B cell (primary cell): Measurements from ENCODE around the gene MBD6. TPM values are rescaled to one million over a fixed set of nuclear protein-coding genes. Genes with fewer than 3 reads are reported as not detected.
A peak's percentile ranks its signal among the peaks of the same experiment; 100 is the strongest.

Experiments
- ATAC-seq: fragments of 200-7000 bp; cut with Tn5 transposase; one replicate; pipeline ENCODE4 v1.10.0; 2021; ENCODE audit warnings: low read depth, mild to moderate bottlenecking, moderate number of reproducible peaks, moderate library complexity
- CTCF ChIA-PET: fragments of 350-600 bp; sonication (Branson Sonifier 250); formaldehyde crosslinking; loops from one replicate; lab custom pipeline; 2021; ENCODE audit warnings: antibody characterized with exemption, inconsistent platforms; lab: Charles Lee
- POLR2A ChIA-PET: fragments of 350-600 bp; sonication (Branson Sonifier 250); formaldehyde crosslinking; loops from one replicate; lab custom pipeline; 2021; ENCODE audit warnings: antibody characterized with exemption; lab: Charles Lee
- DNase-seq: peaks from one replicate; pipeline ENCODE4 v3.0.0; 2013
- H2AFZ ChIP-seq: 2 replicates; pipeline ENCODE4 v1.6.1; 2012; ENCODE audit warnings: mild to moderate bottlenecking, low read depth, low read length; ENCODE audit not compliant: insufficient read depth, poor library complexity, severe bottlenecking
- H3K27ac ChIP-seq, 2 donors: 1 replicate in 1 of 2; 2 replicates in 1 of 2; pipeline ENCODE4 v1.5.1; 2012 to 2013; ENCODE audit warnings: low read length in 2 of 2, mild to moderate bottlenecking in 2 of 2, moderate library complexity in 1 of 2
- H3K27me3 ChIP-seq, 4 experiments: fragments of 200-600 bp in 1 of 4; sonication (generic) in 1 of 4; replicated peaks in 1 of 4; 1 replicate in 2 of 4; 2 replicates in 2 of 4; pipeline versions ENCODE4 v1.6.1 to v1.7.0; 2013 to 2016; ENCODE audit warnings: low read length in 3 of 4, mild to moderate bottlenecking in 2 of 4, mixed read lengths in 1 of 4, moderate library complexity in 1 of 4; ENCODE audit not compliant: insufficient read depth in 4 of 4, control insufficient read depth in 3 of 4; ENCODE audit errors: control extremely low read depth in 1 of 4
- H3K36me3 ChIP-seq, 2 experiments: replicated peaks in 1 of 2; 1 replicate in 1 of 2; 2 replicates in 1 of 2; pipeline versions ENCODE4 v1.6.1 to v1.7.1; 2013; ENCODE audit warnings: low read length in 1 of 2; ENCODE audit not compliant: insufficient read depth in 2 of 2, control insufficient read depth in 1 of 2; ENCODE audit errors: control extremely low read depth in 1 of 2, extremely low read depth in 1 of 2
- H3K4me1 ChIP-seq, 2 donors: fragments of 200-600 bp in 1 of 2; sonication (generic) in 1 of 2; 1 replicate in 1 of 2; 2 replicates in 1 of 2; pipeline versions ENCODE4 v1.5.1 to v1.6.1; 2013 to 2017; ENCODE audit warnings: low read length in 2 of 2; ENCODE audit not compliant: control insufficient read depth in 2 of 2, insufficient read depth in 2 of 2
- H3K4me2 ChIP-seq: replicated peaks from 2 replicates; pipeline ENCODE3; 2012; ENCODE audit warnings: mild to moderate bottlenecking, low read depth, low read length; ENCODE audit not compliant: poor library complexity, severe bottlenecking
- H3K4me3 ChIP-seq, 5 experiments: fragments of 200-600 bp in 1 of 5; sonication (generic) in 1 of 5; 1 replicate in 3 of 5; 2 replicates in 2 of 5; pipeline versions ENCODE4 v1.5.1 to v1.7.0; 2011 to 2016; ENCODE audit warnings: low read length in 4 of 5, mild to moderate bottlenecking in 4 of 5, low read depth in 2 of 5, control low read depth in 1 of 5, moderate library complexity in 1 of 5; ENCODE audit not compliant: insufficient read depth in 1 of 5; ENCODE audit errors: control extremely low read depth in 1 of 5, extremely low read depth in 1 of 5
- H3K79me2 ChIP-seq: fragments of 200-600 bp; sonication (generic); one replicate; pipeline ENCODE4 v1.6.0; 2016; ENCODE audit warnings: low read length; ENCODE audit not compliant: control insufficient read depth, insufficient read depth
- H3K9ac ChIP-seq: fragments of 200-600 bp; sonication (generic); 2 replicates; pipeline ENCODE4 v1.6.1; 2017; ENCODE audit warnings: mild to moderate bottlenecking, low read length, moderate library complexity
- H3K9me3 ChIP-seq, 3 donors: one replicate each; pipeline versions ENCODE4 v1.6.1 to v1.7.1; 2013; ENCODE audit warnings: low read length in 2 of 3; ENCODE audit not compliant: control insufficient read depth in 2 of 3, insufficient read depth in 1 of 3; ENCODE audit errors: control extremely low read depth in 1 of 3
- H4K20me1 ChIP-seq: 2 replicates; pipeline ENCODE4 v1.6.0; 2012; ENCODE audit warnings: mild to moderate bottlenecking, low read length; ENCODE audit not compliant: insufficient read depth, control insufficient read depth, poor library complexity, severe bottlenecking
- H3K27ac Mint-ChIP-seq: one replicate; pipeline ENCODE4 v1.8.0; 2021; ENCODE audit warnings: mixed read lengths
- H3K27me3 Mint-ChIP-seq: one replicate; pipeline ENCODE4 v1.8.0; 2021; ENCODE audit warnings: mixed read lengths
- H3K4me1 Mint-ChIP-seq: one replicate; pipeline ENCODE4 v1.8.0; 2021; ENCODE audit warnings: mixed read lengths
- H3K4me3 Mint-ChIP-seq: one replicate; pipeline ENCODE4 v1.8.0; 2021; ENCODE audit warnings: mixed read lengths
- H3K9me3 Mint-ChIP-seq: one replicate; pipeline ENCODE4 v1.8.0; 2022; ENCODE audit warnings: mixed read lengths; ENCODE audit not compliant: insufficient read depth
- CTCF ChIP-seq: fragments of 200-600 bp; IDR thresholded peaks from one replicate; pipeline ENCODE4 v1.8.0; 2022; ENCODE audit warnings: antibody characterized with exemption, mild to moderate bottlenecking
- EZH2 ChIP-seq: IDR thresholded peaks from 2 replicates; pipeline ENCODE4 v1.6.1; 2012; ENCODE audit warnings: borderline replicate concordance, low read depth, mild to moderate bottlenecking, moderate library complexity, low read length; ENCODE audit not compliant: insufficient read depth, poor library complexity, severe bottlenecking
- WGBS: methylation state at CpG from one replicate; pipeline ENCODE4 v1.1.5; 2013; ENCODE audit warnings: missing lambda C conversion rate; ENCODE audit not compliant: insufficient coverage; 5-methylcytosine and 5-hydroxymethylcytosine counted together
- intact Hi-C: fragments of 100-400 bp; cut with micrococcal nuclease; formaldehyde crosslinking; loops from one replicate; pipeline ENCODE4 v1.10.0; 2022
- polyA plus RNA-seq: library from polyadenylated mRNA; depleted of rRNA; stranded (reverse); fragments of >200 nt; gene quantifications from 2 replicates; pipeline ENCODE4 v1.2.3, GENCODE V29; 2012
- total RNA-seq, 2 donors: library from RNA; stranded (reverse); fragments of 120-200 nt in 1 of 2; gene quantifications; 1 replicate in 1 of 2; 2 replicates in 1 of 2; pipeline versions ENCODE4 v1.2.3 to v1.2.4, GENCODE V29; 2013 to 2022

MBD6 gene
- total and polyA plus RNA-seq, 2 donors (not counting 1 experiment from before 2014, with no cell fraction given) = 39.4 to 121 TPM

GRCh38 chr12:57496822-57497221, 25.8 kb upstream of the MBD6 start:
- CTCF ChIA-PET = interaction anchor here (0.5 kb wide), 1 partner anchor 121 kb away, joined by 3 read pairs; no protein-coding TSS in a partner anchor
- Histone ChIP-seq H2AFZ (no peak overlapping the region), H3K4me1 (no peaks in the 10 kb centered on the region), H3K27ac (no peak overlapping the region), H3K9me3 (no peaks in the 10 kb centered on the region), H3K79me2 (peaks cover 28% of the 10 kb centered on the region), H4K20me1 (no peaks in the 10 kb centered on the region), H3K4me3 (no peak overlapping the region), H3K4me2 (no peak overlapping the region), H3K27me3 (no peaks in the 10 kb centered on the region), H3K36me3 (peaks cover 0 to 52% of the 10 kb centered on the region in 2 experiments), H3K9ac (no peak overlapping the region)
- intact Hi-C loops = no loop called here
- POLR2A ChIA-PET = interaction anchor here (0.7 kb wide), 2 partner anchors 19 to 269 kb away, joined by 4 read pairs; no protein-coding TSS in a partner anchor
- no peak for ATAC-seq
- TF ChIP-seq CTCF = no peak
- TF ChIP-seq EZH2 = no peak
- Mint-ChIP-seq H3K9me3 (no peaks in the 10 kb centered on the region), H3K27me3 (no peaks in the 10 kb centered on the region), H3K4me1 (peaks cover 7% of the 10 kb centered on the region), H3K4me3 (no peak overlapping the region), H3K27ac (peak overlapping the region; percentile 10)
- DNase-seq = no peak

- Histone ChIP-seq H3K4me1 (no peaks in the 10 kb centered on the region), H3K36me3 (peaks cover 2 to 57% of the 10 kb centered on the region in 2 experiments), H4K20me1 (no peaks in the 10 kb centered on the region), H3K9ac (no peak overlapping the region), H3K27me3 (no peaks in the 10 kb centered on the region), H3K4me3 (no peak overlapping the region), H3K79me2 (peaks cover 28% of the 10 kb centered on the region), H3K27ac (no peak overlapping the region), H3K9me3 (no peaks in the 10 kb centered on the region), H3K4me2 (no peak overlapping the region), H2AFZ (no peak overlapping the region)
- intact Hi-C loops = no loop called here
- peaks cover 7% of the 10 kb centered on the region for H3K4me1 Mint-ChIP-seq
- H3K4me3 Mint-ChIP-seq = no peak overlapping the region
- H3K27me3 Mint-ChIP-seq = no peaks in the 10 kb centered on the region
- ChIA-PET POLR2A (interaction anchor here (0.7 kb wide), 2 partner anchors 18 to 269 kb away, joined by 4 read pairs; no protein-coding TSS in a partner anchor), CTCF (no interaction called here)
- H3K27ac Mint-ChIP-seq = peak overlapping the region; percentile 10
- ATAC-seq (no peak), DNase-seq (no peak)
- no peaks in the 10 kb centered on the region for H3K9me3 Mint-ChIP-seq
- TF ChIP-seq EZH2 (no peak), CTCF (no peak)
- WGBS = 92% methylated on average over 11 of the region's 12 CpGs
These were observed 25.1 kb upstream of the MBD6 start for GRCh38 chr12:57497223-57498131.
